ENCODE data around the gene CCDC116.
"Not testable (repeated sequence)": the region's sequence is repeated elsewhere in the genome, so short reads cannot be mapped to it uniquely, and the experiment has no call there.

CCDC116 gene

DNA sequence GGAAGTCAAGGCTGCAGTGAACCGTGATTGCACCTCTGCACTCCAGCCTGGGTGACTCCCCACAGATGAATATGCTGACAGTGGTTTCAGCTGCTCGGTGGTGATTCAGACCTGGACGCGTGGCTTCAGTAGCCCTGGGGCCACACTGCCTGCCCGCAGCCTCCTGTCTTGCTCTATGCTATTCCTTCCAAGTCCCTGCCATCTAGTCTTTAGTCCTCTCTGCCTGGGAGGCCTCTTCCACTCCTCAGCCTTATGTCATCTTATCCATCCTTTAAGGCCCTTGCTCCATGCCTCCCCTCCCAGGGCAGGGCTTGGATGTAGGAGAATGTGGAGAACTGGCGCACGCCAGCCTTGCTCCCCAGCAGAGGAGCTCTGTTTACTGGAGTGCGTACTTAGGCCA lies 25.8 kb upstream of the CCDC116 start:
- Histone ChIP-seq H3K27ac (no peak overlapping the region), H3K27me3 (ENCODE audit: insufficient read depth, low read depth, severe bottlenecking) (no peaks in the 10 kb centered on the region), H3K4me3 (ENCODE audit: low read depth, low read length) (no peak overlapping the region), H3K9me3 (ENCODE audit: severe bottlenecking) (no peaks in the 10 kb centered on the region), H3K36me3 (peaks cover 45% of the 10 kb centered on the region)
- TF ChIP-seq CTCF (IDR thresholded peaks at IDR 0.05; ENCODE audit: low read depth, low read length): no peak
- DNase-seq: no peak

- not testable (repeated sequence) for H3K4me3 ChIP-seq (ENCODE audit: low read depth, low read length); DNase-seq
- H3K36me3 ChIP-seq: peaks cover 62% of the 10 kb centered on the region
These were observed 22.9 kb upstream of the CCDC116 start for GRCh38 chr22:21609556-21610157.

GRCh38 chr22:21611210-21611977 lies 21.2 kb upstream of the CCDC116 start:
- no peak overlapping the region for H3K27ac ChIP-seq
- H3K36me3 ChIP-seq: peaks cover 68% of the 10 kb centered on the region
- H3K27me3 ChIP-seq (ENCODE audit: insufficient read depth, low read depth, severe bottlenecking): no peaks in the 10 kb centered on the region
- no peaks in the 10 kb centered on the region for H3K9me3 ChIP-seq (ENCODE audit: severe bottlenecking)
- no peak overlapping the region for H3K4me3 ChIP-seq (ENCODE audit: low read depth, low read length)
- DNase-seq: no peak
- no peak for TF ChIP-seq CTCF (IDR thresholded peaks at IDR 0.05; ENCODE audit: low read depth, low read length)

More at GRCh38 chr22:21609556-21610157, 22.9 kb upstream of the CCDC116 start:
- not testable (repeated sequence) for H3K27ac ChIP-seq; H3K27me3 ChIP-seq (ENCODE audit: insufficient read depth, low read depth, severe bottlenecking); H3K9me3 ChIP-seq (ENCODE audit: severe bottlenecking)

DNA sequence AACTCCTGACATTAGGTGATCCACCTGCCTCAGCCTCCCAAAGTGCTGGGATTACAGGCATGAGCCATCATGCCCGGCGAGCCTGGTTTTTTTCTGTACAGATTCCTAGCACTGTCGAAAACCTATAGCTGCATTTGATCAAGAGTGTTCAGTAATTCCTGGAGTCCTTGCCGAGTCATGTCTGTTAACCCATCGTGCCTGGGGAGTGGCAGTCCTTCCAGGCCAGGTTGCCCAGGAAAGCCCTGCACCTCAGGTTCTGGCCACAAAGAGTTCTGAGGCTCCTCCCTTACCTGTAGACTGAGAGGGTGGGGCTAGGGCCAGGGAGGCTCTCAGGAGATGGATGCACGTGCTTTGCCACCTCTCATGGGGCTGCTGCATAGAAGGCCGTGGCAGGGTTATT lies 19.7 kb upstream of the CCDC116 start:
- Histone ChIP-seq H3K36me3 (peaks cover 68% of the 10 kb centered on the region), H3K9me3 (ENCODE audit: severe bottlenecking) (no peaks in the 10 kb centered on the region), H3K27ac (no peak overlapping the region), H3K4me3 (ENCODE audit: low read depth, low read length) (no peak overlapping the region), H3K27me3 (ENCODE audit: insufficient read depth, low read depth, severe bottlenecking) (no peaks in the 10 kb centered on the region)
- no peak for TF ChIP-seq CTCF (IDR thresholded peaks at IDR 0.05; ENCODE audit: low read depth, low read length)
- DNase-seq: no peak

DNA sequence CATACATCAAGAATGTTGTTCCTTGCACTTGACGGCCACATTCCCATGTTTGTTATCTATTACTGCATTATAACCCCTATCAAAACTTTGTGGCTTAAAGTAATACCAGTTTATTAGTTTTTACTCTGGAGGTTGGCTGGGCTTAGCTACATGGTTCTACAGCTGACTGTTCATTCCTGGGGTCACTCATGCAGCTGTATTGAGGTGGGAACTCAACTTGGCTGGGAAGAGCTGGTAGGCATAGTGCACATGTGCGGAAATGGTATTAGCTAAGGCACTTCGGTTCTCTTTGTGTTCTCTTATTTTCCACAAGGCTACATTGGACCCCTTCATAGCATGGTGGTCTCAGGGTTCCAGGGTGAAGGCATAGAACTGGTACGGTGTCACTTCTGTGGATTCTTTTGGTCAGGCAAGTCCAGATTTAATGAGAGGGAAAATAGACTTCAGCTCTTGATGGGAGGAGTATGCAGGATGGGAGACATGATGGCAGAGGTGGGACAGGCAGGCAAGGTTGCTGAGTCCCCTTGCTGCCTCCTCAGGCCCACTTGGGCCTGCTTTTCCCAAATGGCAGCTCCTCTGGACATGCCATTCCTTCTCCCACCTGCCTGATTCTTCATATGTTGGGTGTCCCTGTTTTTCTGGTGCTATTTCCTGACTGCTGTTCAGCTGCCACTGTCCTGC lies 18.9 kb upstream of the CCDC116 start:
- no peak for TF ChIP-seq CTCF (IDR thresholded peaks at IDR 0.05; ENCODE audit: low read depth, low read length)
- Histone ChIP-seq H3K9me3 (ENCODE audit: severe bottlenecking) (no peaks in the 10 kb centered on the region), H3K4me3 (ENCODE audit: low read depth, low read length) (no peak overlapping the region), H3K27me3 (ENCODE audit: insufficient read depth, low read depth, severe bottlenecking) (no peaks in the 10 kb centered on the region), H3K36me3 (peaks cover 70% of the 10 kb centered on the region), H3K27ac (no peak overlapping the region)
- DNase-seq: no peak

- no peak for DNase-seq
- no peaks in the 10 kb centered on the region for H3K9me3 ChIP-seq (ENCODE audit: severe bottlenecking)
- no peaks in the 10 kb centered on the region for H3K27me3 ChIP-seq (ENCODE audit: insufficient read depth, low read depth, severe bottlenecking)
- H3K4me3 ChIP-seq (ENCODE audit: low read depth, low read length): no peak overlapping the region
- peaks cover 74% of the 10 kb centered on the region for H3K36me3 ChIP-seq
- no peak overlapping the region for H3K27ac ChIP-seq
- TF ChIP-seq CTCF (IDR thresholded peaks at IDR 0.05; ENCODE audit: low read depth, low read length): no peak
These were observed 16.8 kb upstream of the CCDC116 start for GRCh38 chr22:21615731-21616130.

DNA sequence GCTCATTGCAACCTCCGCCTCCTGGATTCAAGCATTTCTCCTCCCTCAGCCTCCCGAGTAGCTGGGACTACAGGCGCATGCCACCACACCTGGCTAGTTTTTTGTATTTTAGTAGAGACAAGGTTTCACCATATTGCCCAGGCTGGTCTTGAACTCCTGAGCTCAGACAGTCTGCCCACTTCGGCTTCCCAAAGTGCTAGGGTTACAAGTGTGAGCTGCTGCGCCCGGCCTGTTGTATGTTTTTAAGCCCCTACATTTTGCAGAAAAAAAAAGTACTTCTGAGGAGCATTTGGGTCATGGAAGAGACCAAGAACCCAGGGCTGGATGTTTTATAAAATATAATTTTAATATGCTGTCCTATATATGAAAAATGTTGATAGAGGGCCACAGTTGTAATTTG lies 15.2 kb upstream of the CCDC116 start:
- DNase-seq; H3K9me3 ChIP-seq (ENCODE audit: severe bottlenecking); H3K27me3 ChIP-seq (ENCODE audit: insufficient read depth, low read depth, severe bottlenecking); H3K4me3 ChIP-seq (ENCODE audit: low read depth, low read length); H3K27ac ChIP-seq: not testable (repeated sequence)
- peaks cover 64% of the 10 kb centered on the region for H3K36me3 ChIP-seq

All from WERI-Rb-1 (cell line).